HepG2 (cell line): ENCODE results near the gene ATP2B2. TPM values are rescaled to one million over a fixed set of nuclear protein-coding genes. Genes with fewer than 3 reads are reported as not detected.
A peak's percentile ranks its signal among the peaks of the same experiment; 100 is the strongest.

Experiments used
- ATAC-seq: fragments of 200-7000 bp; cut with Tn5 transposase; 3 replicates; pipeline ENCODE4 v1.9.1; 2020; ENCODE audit warnings: mild to moderate bottlenecking, moderate library complexity
- BruUV-seq: library from RNA; stranded (reverse); fragments of 400-500 nt; replicated peaks from 2 replicates; lab custom pipeline; 2021; lab: Mats Ljungman, UMichigan
- CTCF ChIA-PET: fragments of 300-600 bp; formaldehyde crosslinking; extraction: SDS; loops from one replicate; lab custom pipeline; 2021; ENCODE audit warnings: low total read pairs, inconsistent platforms, low intra/inter-chr PET ratio; lab: Yijun Ruan, JAX
- POLR2A ChIA-PET: fragments of 350-600 bp; sonication (Branson Sonifier 250); formaldehyde crosslinking; loops from one replicate; lab custom pipeline; 2020; ENCODE audit warnings: antibody characterized with exemption, inconsistent platforms; lab: Yijun Ruan, JAX
- DNase-seq: peaks from one replicate; pipeline ENCODE4 v3.0.0-alpha.2; 2015; ENCODE audit warnings: low spot score
- FAIRE-seq: peaks from 3 replicates; lab custom pipeline; 2011; peaks lifted over from hg19 to GRCh38; lab: Jason Lieb, UNC
- H2AFZ ChIP-seq: one replicate; pipeline ENCODE4 v1.6.1; 2011; ENCODE audit warnings: low read length, inconsistent platforms
- H3K27ac ChIP-seq: fragments of 300-600 bp; 3 replicates; pipeline ENCODE4 v1.8.0; 2011; ENCODE audit warnings: mixed run types, mild to moderate bottlenecking, mixed read lengths, low read length, inconsistent platforms; ENCODE audit not compliant: insufficient read depth; ENCODE audit errors: extremely low read length
- H3K27me3 ChIP-seq, 2 experiments: fragments of 200-600 bp in 1 of 2; 2 replicates in 1 of 2; 3 replicates in 1 of 2; pipeline versions ENCODE4 v1.6.0 to v1.8.0; 2011; ENCODE audit warnings: low read length in 2 of 2, mild to moderate bottlenecking in 2 of 2, moderate library complexity in 2 of 2, inconsistent platforms in 1 of 2; ENCODE audit not compliant: insufficient read depth in 2 of 2, control insufficient read depth in 1 of 2
- H3K36me3 ChIP-seq, 2 experiments: fragments of 200-600 bp in 1 of 2; replicated peaks in 1 of 2; 2 replicates in 1 of 2; 3 replicates in 1 of 2; pipeline versions ENCODE4 v1.5.1 to v1.8.0; 2011; ENCODE audit warnings: low read length in 2 of 2, inconsistent platforms in 1 of 2; ENCODE audit not compliant: insufficient read depth in 2 of 2, control insufficient read depth in 1 of 2
- H3K4me1 ChIP-seq: 2 replicates; pipeline ENCODE4 v1.5.1; 2012; ENCODE audit warnings: low read length, inconsistent platforms; ENCODE audit not compliant: insufficient read depth
- H3K4me2 ChIP-seq: 2 replicates; pipeline ENCODE4 v1.6.0; 2011; ENCODE audit warnings: low read depth, low read length, inconsistent platforms
- H3K4me3 ChIP-seq, 3 experiments: fragments of 200-600 bp in 1 of 3; sonication (generic), shearing (Covaris generic) in 1 of 3; replicated peaks in 1 of 3; 2 replicates each; pipeline ENCODE4 v1.5.1; 2011 to 2016; ENCODE audit warnings: low read length in 3 of 3, inconsistent platforms in 2 of 3, low read depth in 2 of 3, mild to moderate bottlenecking in 2 of 3, control low read depth in 1 of 3, mixed read lengths in 1 of 3; ENCODE audit not compliant: insufficient read depth in 1 of 3
- H3K79me2 ChIP-seq: one replicate; pipeline ENCODE4 v1.6.1; 2011; ENCODE audit warnings: low read length, inconsistent platforms; ENCODE audit not compliant: insufficient read depth
- H3K9ac ChIP-seq: 2 replicates; pipeline ENCODE4 v1.6.0; 2011; ENCODE audit warnings: mild to moderate bottlenecking, low read depth, low read length, inconsistent platforms; ENCODE audit not compliant: insufficient read depth
- H3K9me3 ChIP-seq: 2 replicates; pipeline ENCODE4 v1.5.1; 2012; ENCODE audit warnings: mild to moderate bottlenecking, low read length
- H4K20me1 ChIP-seq: 2 replicates; pipeline ENCODE4 v1.6.0; 2011; ENCODE audit warnings: inconsistent platforms, mild to moderate bottlenecking, low read length, moderate library complexity; ENCODE audit not compliant: insufficient read depth
- BCL3 ChIP-seq: sonication (generic); formaldehyde crosslinking; IDR thresholded peaks from 2 replicates; pipeline ENCODE4 v1.5.1; 2020; ENCODE audit warnings: mild to moderate bottlenecking, missing genetic modification reagents, moderate library complexity
- ELF4 ChIP-seq: sonication (generic); formaldehyde crosslinking; IDR thresholded peaks from 2 replicates; pipeline ENCODE4 v1.5.0; 2020; ENCODE audit warnings: missing genetic modification reagents, mild to moderate bottlenecking, moderate library complexity, borderline replicate concordance
- PRDM4 ChIP-seq: sonication (generic); formaldehyde crosslinking; IDR thresholded peaks from 2 replicates; pipeline ENCODE4 v1.9.0; 2021; ENCODE audit warnings: missing genetic modification reagents, borderline replicate concordance
- ZC3H13 ChIP-seq: sonication (generic); formaldehyde crosslinking; IDR thresholded peaks from 2 replicates; pipeline ENCODE4 v1.8.1; 2023; ENCODE audit warnings: mild to moderate bottlenecking, missing genetic modification reagents, moderate library complexity
- ZNF138 ChIP-seq: sonication (generic); formaldehyde crosslinking; IDR thresholded peaks from 2 replicates; pipeline ENCODE4 v1.5.0; 2020; ENCODE audit warnings: mild to moderate bottlenecking, low read depth, missing genetic modification reagents
- ZNF644 ChIP-seq: IDR thresholded peaks from 2 replicates; pipeline ENCODE4 v1.6.1; 2016; ENCODE audit warnings: low read depth
- ZNF768 ChIP-seq: sonication (generic); formaldehyde crosslinking; IDR thresholded peaks from 2 replicates; pipeline ENCODE4 v1.4.0; 2020; ENCODE audit warnings: missing genetic modification reagents
- WGBS: methylation state at CpG from one replicate; pipeline ENCODE4 v1.1.6; 2017; ENCODE audit warnings: low lambda C conversion rate; 5-methylcytosine and 5-hydroxymethylcytosine counted together
- in situ Hi-C: cut with HindIII; loops from 2 replicates; pipeline ENCODE4 v1.10.0; 2017; ENCODE audit warnings: low pct_unique_long_range_greater_than_20kb; ENCODE audit not compliant: extremely low pct_ligation_motif_present
- intact Hi-C: fragments of 100-400 bp; cut with micrococcal nuclease; formaldehyde crosslinking; loops from one replicate; pipeline ENCODE4 v1.10.0; 2022; ENCODE audit not compliant: unreplicated experiment
- polyA plus RNA-seq, 8 experiments: library from polyadenylated mRNA; depleted of rRNA in 3 of 8; stranded (reverse) in 7 of 8; unstranded in 1 of 8; fragments of >200 nt; fragmentation: Illumina TruSeq in 4 of 8; extraction: Trizol in 4 of 8; gene quantifications; 2 replicates each; pipeline versions ENCODE4 v1.2.1 to v1.2.3, GENCODE V29; 2011 to 2016; ENCODE audit warnings: low read depth in 4 of 8, missing spikeins in 1 of 8, mixed read lengths in 1 of 8; ENCODE audit not compliant: insufficient read depth in 1 of 8
- total RNA-seq, 5 experiments: library from RNA; depleted of rRNA; stranded (reverse); fragments of >200 nt; fragmentation: Illumina TruSeq; extraction: Trizol; gene quantifications; 2 replicates each; pipeline ENCODE4 v1.2.3, GENCODE V29; 2016; ENCODE audit warnings: low read depth in 1 of 5
- TF ChIP-seq, protein P1 (sequence below): IDR thresholded peaks from 2 replicates; pipeline ENCODE4 v1.6.1; 2016; ENCODE audit warnings: mild to moderate bottlenecking, missing biosample characterization, missing genetic modification reagents
- TF ChIP-seq, protein P2 (sequence below): sonication (generic); formaldehyde crosslinking; IDR thresholded peaks from 2 replicates; pipeline ENCODE4 v1.4.0; 2020; ENCODE audit warnings: missing genetic modification reagents

ATP2B2 gene
- total and polyA plus RNA-seq, 2 of the 13 experiments (the other 11 are each of a cell fraction or from before 2014, with no cell fraction given) = 1.5 to 2.3 TPM

DNA sequence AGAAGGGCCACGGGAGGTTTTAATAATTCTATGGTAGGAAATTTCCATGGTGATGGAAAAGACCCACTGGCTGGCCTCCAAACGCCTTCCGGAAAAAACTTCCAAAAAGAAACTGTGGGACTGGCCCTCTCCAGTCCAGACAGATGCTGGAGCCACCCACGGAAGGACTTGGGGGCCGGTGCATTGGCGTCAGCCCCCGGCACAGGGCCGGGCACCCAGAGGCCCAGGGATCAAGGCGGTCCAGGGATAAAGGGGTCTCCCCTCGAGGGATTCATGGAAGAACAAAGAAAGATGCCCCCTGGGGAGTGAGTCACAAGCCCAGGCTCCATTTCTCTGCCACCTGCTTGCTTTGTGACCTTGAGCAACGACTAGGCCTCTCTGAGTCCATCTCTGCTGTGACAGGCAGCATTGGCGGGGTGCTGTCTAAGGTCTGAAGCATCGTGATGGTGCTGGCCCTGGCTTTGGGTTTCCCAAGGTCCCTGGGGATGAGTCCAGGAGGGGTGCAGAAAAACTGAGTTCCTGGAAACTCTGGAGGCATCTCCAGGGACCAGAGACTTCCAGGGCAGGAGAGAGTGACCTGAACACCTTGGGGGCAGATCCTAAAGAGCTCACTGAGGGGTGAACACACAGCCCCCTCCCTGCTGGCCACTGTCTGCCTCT, 21.6 kb downstream of the ATP2B2 start:
- no TSS peak for BruUV-seq
- Histone ChIP-seq H3K36me3 (no peaks in the 10 kb centered on the region), H3K4me3 (no peak overlapping the region), H2AFZ (no peak overlapping the region), H3K9ac (no peak overlapping the region), H3K27me3 (no peaks in the 10 kb centered on the region; a peak in 1 of 5 replicates), H3K79me2 (no peaks in the 10 kb centered on the region), H3K4me2 (no peak overlapping the region), H3K27ac (no peak overlapping the region), H3K4me1 (peaks cover 20% of the 10 kb centered on the region), H4K20me1 (no peaks in the 10 kb centered on the region), H3K9me3 (no peaks in the 10 kb centered on the region)
- WGBS = 25% methylated on average over 8 of the region's 13 CpGs
- intact Hi-C loops (no loop called here), in situ Hi-C loops (no loop called here)
- FAIRE-seq (no peak), ATAC-seq (peak; percentile 28), DNase-seq (no peak)
- ChIA-PET POLR2A (no interaction called here), CTCF (no interaction called here)
- TF ChIP-seq ELF4 (CRISPR knock-in tag) = no peak
- peak; percentile 93 for TF ChIP-seq ZNF768 (CRISPR knock-in tag)

GRCh38 chr3:10483364-10483675, 22.1 kb downstream of the ATP2B2 start:
- H3K9ac ChIP-seq = no peak overlapping the region
- BruUV-seq = no TSS peak
- no peak overlapping the region for H3K4me3 ChIP-seq
- no peak overlapping the region for H3K4me2 ChIP-seq
- 78% methylated on average over 4 of the region's 4 CpGs for whole genome bisulfite sequencing
- ChIA-PET POLR2A (no interaction called here), CTCF (no interaction called here)
- no peaks in the 10 kb centered on the region for H3K36me3 ChIP-seq
- DNase-seq (no peak), FAIRE-seq (no peak), ATAC-seq (no peak)
- intact Hi-C loops (no loop called here), in situ Hi-C loops (no loop called here)
- H3K9me3 ChIP-seq = no peaks in the 10 kb centered on the region
- peaks cover 19% of the 10 kb centered on the region for H3K4me1 ChIP-seq
- H3K27me3 ChIP-seq = no peaks in the 10 kb centered on the region; a peak in 1 of 5 replicates
- H4K20me1 ChIP-seq = no peaks in the 10 kb centered on the region
- H3K27ac ChIP-seq = no peak overlapping the region
- no peak overlapping the region for H2AFZ ChIP-seq
- H3K79me2 ChIP-seq = no peaks in the 10 kb centered on the region
- no peak for TF ChIP-seq ZC3H13 (CRISPR knock-in tag)
- TF ChIP-seq BCL3 (CRISPR knock-in tag) = no peak
- TF ChIP-seq, protein P1, sequence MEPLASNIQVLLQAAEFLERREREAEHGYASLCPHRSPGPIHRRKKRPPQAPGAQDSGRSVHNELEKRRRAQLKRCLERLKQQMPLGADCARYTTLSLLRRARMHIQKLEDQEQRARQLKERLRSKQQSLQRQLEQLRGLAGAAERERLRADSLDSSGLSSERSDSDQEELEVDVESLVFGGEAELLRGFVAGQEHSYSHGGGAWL (CRISPR knock-in tag) = no peak
- no peak for TF ChIP-seq ZNF644 (CRISPR knock-in tag)
- TF ChIP-seq, protein P2, sequence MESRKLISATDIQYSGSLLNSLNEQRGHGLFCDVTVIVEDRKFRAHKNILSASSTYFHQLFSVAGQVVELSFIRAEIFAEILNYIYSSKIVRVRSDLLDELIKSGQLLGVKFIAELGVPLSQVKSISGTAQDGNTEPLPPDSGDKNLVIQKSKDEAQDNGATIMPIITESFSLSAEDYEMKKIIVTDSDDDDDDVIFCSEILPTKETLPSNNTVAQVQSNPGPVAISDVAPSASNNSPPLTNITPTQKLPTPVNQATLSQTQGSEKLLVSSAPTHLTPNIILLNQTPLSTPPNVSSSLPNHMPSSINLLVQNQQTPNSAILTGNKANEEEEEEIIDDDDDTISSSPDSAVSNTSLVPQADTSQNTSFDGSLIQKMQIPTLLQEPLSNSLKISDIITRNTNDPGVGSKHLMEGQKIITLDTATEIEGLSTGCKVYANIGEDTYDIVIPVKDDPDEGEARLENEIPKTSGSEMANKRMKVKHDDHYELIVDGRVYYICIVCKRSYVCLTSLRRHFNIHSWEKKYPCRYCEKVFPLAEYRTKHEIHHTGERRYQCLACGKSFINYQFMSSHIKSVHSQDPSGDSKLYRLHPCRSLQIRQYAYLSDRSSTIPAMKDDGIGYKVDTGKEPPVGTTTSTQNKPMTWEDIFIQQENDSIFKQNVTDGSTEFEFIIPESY (CRISPR knock-in tag) = no peak
- TF ChIP-seq PRDM4 (CRISPR knock-in tag) = no peak
- TF ChIP-seq ZNF138 (CRISPR knock-in tag) = no peak
